Esophagus squamous epithelium (tissue), 5 donors: ENCODE data around the gene GOLPH3L. TPM values are rescaled to one million over a fixed set of nuclear protein-coding genes. Genes with fewer than 3 reads are reported as not detected.

Experiments used
- DNase-seq: peaks from one replicate; lab custom pipeline; 2025; lab: John Stamatoyannopoulos, UW
- H3K27ac ChIP-seq, 4 donors: fragments of 200-600 bp; sonication (generic); one replicate each; pipeline ENCODE4 v1.5.1; 2016 to 2019; ENCODE audit warnings: mild to moderate bottlenecking in 1 of 4
- H3K27me3 ChIP-seq, 4 donors: fragments of 200-600 bp; sonication (generic); 1 replicate in 3 of 4; 2 replicates in 1 of 4; pipeline versions ENCODE4 v1.5.1 to v1.6.0; 2017 to 2021; ENCODE audit warnings: antibody characterized with exemption in 1 of 4
- H3K36me3 ChIP-seq, 3 donors: fragments of 200-600 bp; sonication (generic); one replicate each; pipeline ENCODE4 v1.5.1; 2016 to 2019
- H3K4me1 ChIP-seq, 3 donors: fragments of 200-600 bp; sonication (generic); one replicate each; pipeline ENCODE4 v1.5.1; 2017 to 2019
- H3K4me3 ChIP-seq, 4 donors: fragments of 200-600 bp; sonication (generic); 1 replicate in 3 of 4; 2 replicates in 1 of 4; pipeline ENCODE4 v1.5.1; 2016 to 2019; ENCODE audit warnings: mild to moderate bottlenecking in 2 of 4, moderate library complexity in 1 of 4
- H3K9me3 ChIP-seq, 3 donors: fragments of 200-600 bp; sonication (generic); one replicate each; pipeline ENCODE4 v1.5.1; 2016 to 2019
- CTCF ChIP-seq, 6 experiments: fragments of 450-650 bp in 4 of 6; fragments of 200-600 bp in 2 of 6; sonication (generic) in 2 of 6; IDR thresholded peaks; one replicate each; pipeline ENCODE4 v1.5.1; 2016 to 2019; ENCODE audit warnings: antibody characterized with exemption in 6 of 6, mild to moderate bottlenecking in 4 of 6, moderate library complexity in 4 of 6
- POLR2A ChIP-seq, 4 donors: fragments of 450-650 bp; IDR thresholded peaks; one replicate each; pipeline ENCODE4 v1.6.1; 2017; ENCODE audit warnings: antibody characterized with exemption in 4 of 4, mild to moderate bottlenecking in 4 of 4, moderate library complexity in 3 of 4
- WGBS, 2 donors: methylation state at CpG; one replicate each; pipeline ENCODE4 v1.1.5; 2018; 5-methylcytosine and 5-hydroxymethylcytosine counted together
- intact Hi-C: fragments of 100-400 bp; cut with DNase I; formaldehyde crosslinking; loops from one replicate; pipeline ENCODE4 v1.15.0; 2022
- total RNA-seq, 4 donors: library from RNA; depleted of rRNA; stranded (reverse); fragments of >200 nt; gene quantifications; one replicate each; pipeline ENCODE4 v1.1.0, GENCODE V29; 2016
- donor health status: DM: yes; HTN: yes; CAD: no.

GOLPH3L gene
- total RNA-seq, 4 donors from 2014 or later = 26.1 to 38.6 (median 31.8) TPM

- H3K4me1 ChIP-seq = peaks cover 43 to 79% (median 58%) of the 10 kb centered on the region in 3 donors
- 81 to 88% methylated on average over 12 of the region's 12 CpGs for WGBS, 2 donors
- H3K27ac ChIP-seq = peak overlapping the region; percentile 27 to 88 (median 76)
- no peaks in the 10 kb centered on the region for H3K9me3 ChIP-seq
- no peak overlapping the region for H3K4me3 ChIP-seq
- H3K36me3 ChIP-seq = peaks cover 0 to 54% (median 4%) of the 10 kb centered on the region in 3 donors
- intact Hi-C loops = no loop called here
- TF ChIP-seq CTCF (IDR thresholded peaks at IDR 0.05) (no peak), POLR2A (IDR thresholded peaks at IDR 0.05) (no peak)
- DNase-seq = no peak
- no peaks in the 10 kb centered on the region for H3K27me3 ChIP-seq
Measured at GRCh38 chr1:150615346-150616201, 81.4 kb downstream of the GOLPH3L start.

GRCh38 chr1:150613061-150613920 lies 83.7 kb downstream of the GOLPH3L start:
- no peaks in the 10 kb centered on the region for H3K9me3 ChIP-seq
- intact Hi-C loops = no loop called here
- H3K27me3 ChIP-seq = no peaks in the 10 kb centered on the region
- TF ChIP-seq CTCF (IDR thresholded peaks at IDR 0.05) (no peak), POLR2A (IDR thresholded peaks at IDR 0.05) (peak in 1 of 4 donors; percentile 21)
- peaks cover 0 to 48% (median 4%) of the 10 kb centered on the region in 3 donors for H3K36me3 ChIP-seq
- peak overlapping the region; percentile 81 to 91 (median 88) for H3K27ac ChIP-seq
- peak overlapping the region in 1 of 4 donors; percentile 1 for H3K4me3 ChIP-seq
- 34 to 38% methylated on average over 12 of the region's 12 CpGs for WGBS, 2 donors
- H3K4me1 ChIP-seq = peaks cover 42 to 75% (median 54%) of the 10 kb centered on the region in 3 donors
- DNase-seq = no peak

GRCh38 chr1:150612014-150612345 lies 85.0 kb downstream of the GOLPH3L start:
- Histone ChIP-seq H3K9me3 (no peaks in the 10 kb centered on the region), H3K27me3 (no peaks in the 10 kb centered on the region), H3K36me3 (peaks cover 0 to 41% (median 4%) of the 10 kb centered on the region in 3 donors), H3K4me1 (peaks cover 42 to 75% (median 54%) of the 10 kb centered on the region in 3 donors), H3K4me3 (peak overlapping the region in 1 of 4 donors; percentile 14), H3K27ac (peak overlapping the region; percentile 81 to 91 (median 88))
- 70 to 89% methylated on average over 3 of the region's 3 CpGs for WGBS, 2 donors
- intact Hi-C loops = no loop called here
- no peak for DNase-seq
- TF ChIP-seq POLR2A (IDR thresholded peaks at IDR 0.05) = no peak
- no peak for TF ChIP-seq CTCF (IDR thresholded peaks at IDR 0.05)

- intact Hi-C loops = no loop called here
- Histone ChIP-seq H3K9me3 (no peaks in the 10 kb centered on the region), H3K36me3 (peaks cover 0 to 27% (median 3%) of the 10 kb centered on the region in 3 donors), H3K27me3 (no peaks in the 10 kb centered on the region), H3K4me1 (peaks cover 42 to 67% (median 54%) of the 10 kb centered on the region in 3 donors), H3K27ac (peak overlapping the region; percentile 81 to 91 (median 88)), H3K4me3 (no peak overlapping the region)
- TF ChIP-seq CTCF (IDR thresholded peaks at IDR 0.05) (no peak), POLR2A (IDR thresholded peaks at IDR 0.05) (no peak)
- no peak for DNase-seq
- WGBS, 2 donors = 91 to 92% methylated on average over 4 of the region's 4 CpGs
Measured at GRCh38 chr1:150610576-150610975, 86.4 kb downstream of the GOLPH3L start.
